GM19438 (cell line): Measurements from ENCODE around the gene MINDY4.

Experiments used
- ATAC-seq: cut with Tn5 transposase; IDR thresholded peaks from one replicate; pipeline ENCODE4 v1.9.1; 2021; ENCODE audit warnings: low read depth; ENCODE audit not compliant: unreplicated experiment

The MINDY4 gene

DNA sequence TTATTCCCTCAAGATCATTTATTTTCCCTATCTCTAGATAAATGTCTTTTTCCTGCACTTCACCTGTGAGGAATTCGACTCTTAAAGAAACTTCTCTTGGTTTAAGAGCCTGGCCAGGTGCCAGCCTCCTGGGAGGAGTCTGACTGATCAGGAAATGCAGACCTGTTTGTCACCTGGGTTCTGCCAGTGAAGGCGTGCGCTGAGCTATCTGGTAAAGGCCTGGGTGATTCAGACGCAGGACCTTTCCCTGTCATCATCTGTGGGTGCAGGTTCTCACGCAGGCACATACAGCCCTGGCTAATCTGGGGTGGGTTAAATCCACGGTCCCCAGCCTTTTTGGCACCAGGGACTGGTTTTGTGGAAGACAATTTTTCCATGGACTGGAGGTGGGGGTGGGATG lies 75.2 kb downstream of the MINDY4 start:
- no peak for ATAC-seq

DNA sequence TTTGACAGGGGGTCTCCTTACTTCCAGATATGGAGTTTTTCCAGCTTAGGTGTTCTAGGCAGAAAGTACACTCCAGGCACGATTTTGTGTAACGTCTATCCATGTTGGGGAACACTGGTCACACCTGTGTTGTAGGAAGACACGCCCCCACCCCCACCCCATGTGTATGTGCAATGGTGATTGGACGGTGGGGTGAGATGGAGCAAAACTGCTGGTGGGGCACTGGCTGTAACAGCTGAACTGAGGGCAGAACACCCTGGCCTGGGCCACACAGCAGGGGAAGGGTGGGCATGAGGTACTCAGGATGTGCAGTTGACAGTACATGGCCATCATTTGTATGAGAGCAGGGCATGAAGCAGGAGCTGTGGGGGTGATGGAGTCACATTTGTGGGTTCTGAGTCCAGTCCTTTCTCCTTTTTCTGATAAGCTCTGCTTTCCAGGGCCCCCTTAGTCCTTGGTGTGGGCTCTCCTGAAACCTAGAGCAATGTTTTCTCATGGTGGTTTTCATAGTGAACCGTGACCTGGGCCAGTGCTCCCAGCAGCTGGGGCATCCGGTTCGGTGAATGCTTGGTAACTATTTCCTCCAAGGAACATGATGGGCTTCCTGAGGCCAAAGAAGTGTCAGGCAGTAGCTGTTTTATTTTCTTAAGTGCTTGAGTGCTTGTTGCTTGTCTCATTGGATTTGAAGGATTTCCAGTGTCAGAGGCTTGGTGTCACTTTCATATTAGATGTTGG lies 77.1 kb downstream of the MINDY4 start:
- peak; percentile 76 for ATAC-seq

DNA sequence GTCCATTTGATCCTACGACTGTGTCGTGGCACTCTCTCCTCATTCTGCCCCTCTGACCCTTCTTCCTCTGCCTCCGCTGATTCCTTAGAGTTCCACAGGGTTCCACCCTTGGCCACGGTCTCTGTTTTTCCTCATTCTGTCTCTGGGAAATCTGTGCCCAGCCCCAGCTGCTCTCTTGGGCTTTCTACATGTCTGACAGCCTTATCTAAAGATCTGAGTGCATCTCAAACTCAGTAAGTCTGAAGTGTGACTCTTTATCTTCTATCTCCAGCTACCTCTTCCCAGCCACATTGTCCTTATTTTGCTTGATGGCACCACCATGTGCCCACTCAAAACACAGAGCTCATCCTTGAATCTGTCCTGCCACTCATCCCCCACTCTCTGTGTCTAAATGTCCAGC lies 78.3 kb downstream of the MINDY4 start:
- no peak for ATAC-seq

DNA sequence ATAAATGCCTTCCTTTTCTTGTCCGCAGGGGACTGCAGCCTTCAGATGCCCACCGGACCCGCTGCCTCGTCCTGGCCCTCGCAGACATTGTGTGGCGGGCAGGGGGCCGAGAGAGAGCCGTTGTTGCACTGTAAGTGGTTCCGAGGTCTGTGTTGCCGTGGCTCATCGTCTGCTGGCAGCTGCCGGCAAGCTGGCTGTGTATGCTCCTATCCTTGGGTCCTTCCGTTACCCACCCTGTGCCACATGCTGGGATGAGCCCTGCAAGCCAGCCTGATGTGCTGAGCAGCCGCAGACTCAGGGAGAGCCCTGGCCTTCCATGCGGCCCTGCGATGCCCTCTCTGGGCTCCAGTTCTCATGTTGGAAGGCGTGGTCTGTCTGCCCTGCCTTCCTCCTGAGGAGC lies 79.2 kb downstream of the MINDY4 start:
- no peak for ATAC-seq

DNA sequence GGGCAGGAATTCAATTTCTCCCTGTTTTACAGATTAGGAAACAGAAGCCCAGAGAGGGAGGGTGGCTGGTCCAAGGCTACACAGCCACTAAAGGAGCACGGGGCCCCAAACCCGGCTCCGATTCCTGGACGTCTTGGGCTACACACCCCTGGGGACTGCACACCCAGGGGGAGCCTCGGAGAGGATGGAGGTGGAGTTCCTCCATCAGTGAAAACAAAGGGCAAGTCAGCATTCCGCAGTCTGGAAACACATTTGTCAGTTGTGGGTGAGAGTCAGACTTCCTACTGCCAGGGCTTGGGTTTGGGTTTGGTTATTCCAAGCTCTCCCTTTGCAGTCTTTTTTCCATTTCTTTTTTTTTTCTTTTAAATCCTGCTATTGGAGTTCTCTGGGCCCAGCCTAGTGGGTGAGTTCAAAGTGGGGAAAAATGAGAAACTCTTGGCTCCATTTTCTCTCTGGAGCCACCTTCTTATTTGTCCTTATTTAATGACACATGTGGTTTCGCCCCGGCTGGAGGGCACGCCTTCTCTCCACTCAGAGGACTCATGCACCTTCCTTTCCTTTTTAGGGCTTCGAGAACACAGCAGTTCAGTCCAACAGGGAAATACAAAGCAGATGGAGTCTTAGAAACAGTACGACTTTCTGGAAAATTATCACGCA lies 80.6 kb downstream of the MINDY4 start:
- ATAC-seq = no peak

DNA sequence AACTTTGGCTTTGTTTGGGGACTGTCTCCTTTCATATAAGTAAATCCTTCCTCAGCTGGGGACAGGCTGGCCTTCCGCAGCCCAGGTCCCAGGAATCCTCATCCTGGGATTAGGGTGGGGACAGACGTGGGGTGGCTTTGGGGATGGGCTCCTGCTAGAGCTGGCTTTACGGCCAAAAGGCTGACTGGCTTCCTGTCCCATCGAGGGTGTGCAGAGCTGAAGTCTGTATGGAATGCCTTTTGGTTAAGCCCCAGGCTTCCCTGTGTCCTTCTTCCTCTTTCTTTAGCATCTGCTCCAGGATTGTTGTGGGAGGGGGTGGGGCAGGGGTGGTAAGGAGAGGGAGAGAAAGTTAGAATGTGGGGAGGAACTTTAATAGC lies 81.1 kb downstream of the MINDY4 start:
- ATAC-seq = no peak

DNA sequence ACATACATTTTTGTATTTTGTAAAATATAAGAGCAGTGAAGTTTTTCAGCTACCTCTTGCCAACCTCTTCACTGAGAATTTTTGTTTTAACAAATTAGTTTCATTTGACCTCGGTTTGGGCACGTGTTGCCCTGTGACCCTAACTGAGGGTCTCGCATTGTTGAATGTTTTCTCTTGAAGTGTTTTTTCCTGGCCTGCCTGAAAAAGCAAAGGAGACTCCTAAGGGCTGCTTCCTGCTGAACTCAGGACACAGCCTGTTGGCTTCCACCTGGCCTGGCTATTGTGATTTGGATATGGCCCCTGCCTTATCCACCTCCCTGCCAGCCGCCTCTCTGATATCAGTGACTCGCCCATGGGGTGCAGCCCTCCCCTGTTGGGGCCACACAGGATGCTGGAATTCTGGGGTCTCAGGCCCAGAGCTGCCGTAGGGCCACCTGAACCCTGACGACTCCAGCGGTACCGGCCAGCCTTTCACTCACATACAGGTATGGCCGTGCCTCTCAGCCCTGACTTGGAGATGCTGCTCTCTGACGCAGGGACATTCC lies 81.6 kb downstream of the MINDY4 start:
- ATAC-seq = no peak

DNA sequence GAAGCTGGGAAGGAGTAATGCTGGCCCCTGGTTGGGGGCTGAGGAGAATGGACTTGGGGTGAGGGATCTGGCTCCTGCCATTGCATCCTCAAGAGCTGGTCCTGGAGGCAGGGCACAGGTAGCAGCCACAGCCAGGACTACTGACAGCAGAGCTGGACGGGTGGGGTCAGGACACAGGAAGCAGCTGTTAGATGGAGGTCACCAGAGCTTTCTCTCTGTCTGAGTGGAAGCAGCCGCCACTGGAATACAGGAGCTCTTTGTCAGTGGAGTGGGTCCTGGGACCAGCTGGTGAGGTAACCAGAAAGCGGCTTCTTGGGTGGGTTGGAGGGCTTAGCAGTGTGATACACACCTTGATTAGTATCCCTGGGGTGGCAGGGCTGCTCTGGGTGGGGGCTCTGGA lies 82.4 kb downstream of the MINDY4 start:
- ATAC-seq = no peak

DNA sequence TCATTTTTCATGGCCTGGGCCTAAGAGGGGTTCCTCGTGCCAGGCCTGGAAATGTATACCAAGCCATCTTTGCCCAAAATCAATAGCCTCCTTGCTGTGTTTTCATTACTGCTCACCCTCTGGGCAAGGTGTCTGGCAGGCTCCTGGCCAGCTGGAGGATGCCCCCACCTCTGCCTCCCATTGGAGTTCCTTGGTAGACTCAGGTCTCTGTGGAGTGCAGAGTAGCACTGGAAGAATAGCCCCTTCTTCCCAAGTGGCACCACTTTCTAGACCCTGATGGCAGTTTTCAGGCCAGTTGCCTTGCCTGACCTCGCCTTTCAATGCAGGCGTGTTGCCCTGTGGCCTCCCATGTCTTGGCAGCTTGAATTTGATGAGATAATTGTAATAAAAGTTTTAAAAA lies 84.7 kb downstream of the MINDY4 start:
- no peak for ATAC-seq

DNA sequence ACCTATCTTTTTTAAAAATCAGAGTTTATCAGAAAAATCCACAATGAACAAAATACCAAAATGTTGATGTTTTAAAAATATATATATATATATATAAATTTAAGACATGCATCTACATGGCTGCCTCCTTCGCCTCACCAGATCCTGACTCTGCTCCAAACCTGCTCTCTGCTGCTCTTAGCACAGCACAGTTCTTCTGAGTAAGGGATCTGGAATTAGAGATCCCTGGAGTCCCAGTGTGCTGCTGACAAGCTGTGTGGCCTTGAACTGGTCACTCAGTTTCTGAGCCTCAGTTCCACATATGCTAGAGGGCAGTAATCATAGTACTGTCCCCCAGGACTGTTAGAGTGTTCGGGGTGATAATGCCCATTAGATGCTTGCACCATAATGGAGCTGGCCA lies 87.4 kb downstream of the MINDY4 start:
- ATAC-seq = no peak

DNA sequence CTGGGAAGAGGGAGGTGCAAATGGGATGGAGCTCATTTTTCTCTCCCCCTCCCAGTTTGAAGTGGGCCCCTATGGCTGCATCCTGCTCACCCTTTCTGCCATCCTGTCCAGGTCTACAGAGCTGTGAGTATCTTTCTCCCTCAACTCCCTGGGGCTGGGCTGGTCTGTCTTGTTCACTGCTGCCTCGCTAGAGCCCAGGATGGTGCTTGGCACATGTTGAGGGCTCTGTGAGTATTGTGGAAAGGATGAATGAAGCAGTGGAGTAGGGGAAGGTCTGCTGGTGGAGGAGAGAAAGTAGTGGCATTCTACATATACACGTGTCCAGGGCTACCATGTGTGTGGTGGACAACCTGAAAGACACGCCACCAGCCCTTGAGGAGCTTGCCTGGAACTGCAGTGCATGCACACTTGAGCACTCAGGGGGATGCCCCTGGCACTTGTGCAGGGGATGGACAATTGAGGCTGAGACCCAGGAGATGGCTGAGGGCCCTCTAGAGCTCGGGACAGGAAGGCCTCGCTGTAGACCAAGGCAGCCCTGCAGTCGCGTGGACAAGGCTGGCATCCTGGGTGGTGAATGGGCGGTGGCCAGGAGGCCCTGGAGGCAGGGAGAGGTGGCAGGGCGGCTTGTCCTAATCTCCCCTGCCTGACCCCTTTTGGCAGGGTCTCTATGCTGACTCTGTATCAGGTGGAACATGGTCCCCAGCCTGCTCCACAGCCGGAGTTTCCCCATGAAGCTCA lies 88.2 kb downstream of the MINDY4 start:
- ATAC-seq = no peak

DNA sequence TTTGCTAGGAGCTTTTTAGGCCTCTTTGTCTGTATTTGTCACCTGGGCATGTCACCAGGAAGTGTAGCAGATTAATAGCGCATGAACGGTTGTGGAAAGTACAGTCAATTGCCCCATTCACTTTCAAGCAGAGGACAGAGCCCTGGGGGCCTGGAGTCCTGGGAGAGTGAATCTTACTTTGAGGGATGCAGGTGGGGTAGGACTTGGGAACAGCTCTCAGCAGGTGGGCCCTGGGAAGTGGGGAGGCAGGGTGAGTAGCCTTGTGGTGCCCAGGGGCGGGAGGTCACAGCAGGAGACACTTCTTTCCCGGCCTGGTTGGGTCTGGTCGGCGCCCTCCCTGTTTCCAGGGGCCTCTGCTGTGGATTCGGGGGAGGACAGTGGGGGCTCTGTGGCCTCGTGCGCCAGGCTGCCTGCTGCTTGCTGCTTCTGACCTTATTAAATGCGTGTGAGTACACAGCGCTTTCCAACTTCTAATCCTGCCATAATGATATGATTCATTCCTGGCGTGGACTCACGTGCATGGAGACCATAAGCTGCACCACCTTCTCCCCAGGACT lies 88.8 kb downstream of the MINDY4 start:
- no peak for ATAC-seq

DNA sequence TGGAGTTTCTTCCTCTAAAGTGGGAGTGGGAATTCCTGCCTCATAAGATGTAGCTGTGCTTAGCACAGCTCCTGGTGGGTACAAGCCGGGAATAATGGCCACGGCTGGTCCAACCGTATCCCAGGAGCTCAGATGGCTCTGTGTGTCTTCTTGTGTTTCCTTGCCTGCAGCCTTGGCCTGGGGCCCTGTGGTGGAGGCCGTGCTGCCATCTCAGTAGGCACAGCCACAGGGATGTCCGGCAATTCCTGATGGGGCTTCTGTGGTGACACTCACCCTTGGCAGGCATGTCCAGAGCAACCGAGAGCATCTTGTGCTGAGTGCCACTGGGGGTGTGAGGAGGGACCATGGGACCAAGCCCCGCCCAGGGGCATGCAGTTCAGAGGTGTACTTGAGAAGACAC lies 90.4 kb downstream of the MINDY4 start:
- no peak for ATAC-seq

DNA sequence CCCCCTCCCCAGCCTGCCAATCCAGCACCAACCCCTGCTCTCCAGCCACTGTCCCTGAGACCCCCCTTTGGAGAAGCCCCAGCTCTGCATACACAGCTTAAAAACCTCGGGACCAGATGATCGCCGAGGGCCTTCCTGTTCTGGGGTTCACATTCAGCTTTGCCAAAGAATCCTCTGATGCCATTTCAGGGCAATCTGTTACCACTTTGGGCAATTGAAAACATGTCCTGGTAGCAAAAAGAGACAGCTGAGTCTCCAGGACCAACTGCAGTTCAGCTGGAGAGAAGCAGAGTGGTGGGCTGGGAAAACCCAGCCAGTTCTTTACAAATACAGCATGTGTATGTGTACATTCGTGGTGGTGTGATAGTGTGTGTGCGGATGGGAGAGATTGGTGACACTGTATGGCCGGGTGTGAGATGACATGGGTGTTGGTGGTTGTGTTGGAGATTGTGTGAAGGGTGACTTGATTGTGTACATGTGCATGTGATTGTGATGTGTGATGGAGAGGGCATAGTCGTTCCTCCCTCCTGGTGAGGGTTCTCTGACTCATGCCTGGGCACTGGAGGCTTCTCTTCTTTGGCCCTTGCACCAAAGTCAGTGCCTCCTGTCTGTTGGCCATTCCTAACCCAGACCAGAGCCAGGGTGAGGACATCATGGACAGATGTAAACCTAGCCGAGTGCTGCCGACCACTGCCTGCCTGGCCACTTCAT lies 91.9 kb downstream of the MINDY4 start:
- no peak for ATAC-seq

DNA sequence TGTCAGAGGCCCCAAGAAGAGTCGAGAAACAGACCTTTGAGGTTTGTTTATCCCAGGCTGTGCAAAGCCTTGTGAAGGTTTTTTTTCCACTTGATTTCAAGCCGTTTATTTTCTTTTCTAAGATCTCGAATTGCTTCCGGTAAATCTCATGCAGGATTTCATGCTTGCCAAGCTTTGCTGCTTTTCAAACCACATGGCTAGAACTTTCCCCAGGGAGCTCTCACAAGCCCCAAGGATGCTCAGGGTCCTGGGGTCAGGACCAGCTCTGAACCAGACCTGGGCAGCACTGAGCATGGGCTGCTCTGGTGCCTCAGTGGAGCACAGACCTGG lies 92.5 kb downstream of the MINDY4 start:
- ATAC-seq = no peak

DNA sequence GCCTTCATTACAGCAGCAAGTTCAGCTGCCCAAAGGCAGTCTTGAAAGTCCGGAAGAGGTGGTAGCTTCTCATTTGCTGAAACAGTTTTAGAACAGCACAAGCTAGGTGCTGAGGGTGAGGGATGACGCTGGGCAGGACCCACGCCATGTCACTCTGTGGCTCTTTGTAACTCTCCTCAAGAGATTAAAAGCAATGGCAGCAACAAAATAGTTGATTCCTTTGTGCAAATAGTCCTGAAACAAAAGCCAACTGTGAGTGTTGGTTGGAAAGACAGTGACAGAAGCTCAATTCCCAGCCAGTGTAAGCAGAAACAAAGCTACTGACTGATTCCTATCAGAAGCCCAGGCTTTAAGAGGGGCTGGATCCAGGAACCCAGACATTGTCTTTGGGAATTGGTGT lies 92.9 kb downstream of the MINDY4 start:
- ATAC-seq = no peak

DNA sequence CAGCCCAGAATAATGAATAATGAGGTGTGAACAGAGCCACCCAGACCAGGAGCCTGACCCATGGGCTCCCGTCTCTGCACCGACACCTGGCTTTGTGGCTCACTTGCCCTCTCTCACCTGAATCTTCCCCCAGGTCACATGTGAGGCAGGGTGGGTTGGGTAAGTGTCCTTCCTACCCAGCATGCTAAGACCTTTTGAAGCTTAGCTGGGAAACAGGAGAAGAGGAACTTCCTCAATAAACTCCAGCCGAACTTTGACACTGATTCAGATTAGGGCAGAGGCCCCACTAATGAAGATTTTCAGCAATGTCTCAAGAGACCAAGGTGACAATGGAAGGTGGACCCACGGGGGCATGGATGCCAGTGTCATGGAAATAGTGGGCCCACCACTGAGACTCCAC lies 93.9 kb downstream of the MINDY4 start:
- no peak for ATAC-seq

DNA sequence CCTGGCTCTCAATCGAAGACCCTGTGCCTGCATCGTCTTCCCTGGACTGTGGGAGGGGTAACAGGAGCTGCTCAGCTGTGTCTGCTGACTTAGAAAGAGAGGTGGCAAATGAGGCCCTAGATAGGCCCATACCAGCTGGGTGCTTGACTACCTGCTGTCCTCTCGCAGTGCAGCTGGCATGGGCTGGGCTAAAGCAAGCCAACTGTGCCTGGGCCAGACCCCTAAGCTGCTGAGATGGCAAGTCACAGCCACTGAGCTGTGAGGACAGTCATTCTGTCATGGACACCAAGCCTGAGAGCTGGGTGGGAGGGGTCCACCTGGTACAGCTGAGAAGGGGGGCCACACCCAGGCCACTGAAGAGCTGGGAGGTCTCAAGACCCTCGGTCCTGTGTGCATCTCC lies 94.6 kb downstream of the MINDY4 start:
- ATAC-seq = no peak

DNA sequence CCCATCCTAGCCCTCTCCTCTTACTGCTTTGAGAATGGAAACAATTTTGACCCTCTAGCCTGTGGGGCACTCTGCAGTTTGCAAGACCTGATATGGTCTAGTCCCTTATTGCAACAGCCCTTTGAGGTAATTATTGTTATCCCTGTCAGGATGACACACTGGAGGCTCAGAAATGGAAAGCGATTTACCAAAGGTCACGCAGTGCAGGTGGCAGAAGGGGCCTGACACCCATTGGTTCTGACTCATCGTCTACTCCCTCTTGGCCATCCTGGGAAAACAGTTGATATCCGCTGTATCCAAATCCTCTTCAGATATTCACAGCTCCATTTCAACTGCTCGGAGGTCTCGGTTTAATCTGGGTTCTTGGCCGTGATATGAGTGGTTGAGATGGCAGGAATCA lies 95.7 kb downstream of the MINDY4 start:
- no peak for ATAC-seq

DNA sequence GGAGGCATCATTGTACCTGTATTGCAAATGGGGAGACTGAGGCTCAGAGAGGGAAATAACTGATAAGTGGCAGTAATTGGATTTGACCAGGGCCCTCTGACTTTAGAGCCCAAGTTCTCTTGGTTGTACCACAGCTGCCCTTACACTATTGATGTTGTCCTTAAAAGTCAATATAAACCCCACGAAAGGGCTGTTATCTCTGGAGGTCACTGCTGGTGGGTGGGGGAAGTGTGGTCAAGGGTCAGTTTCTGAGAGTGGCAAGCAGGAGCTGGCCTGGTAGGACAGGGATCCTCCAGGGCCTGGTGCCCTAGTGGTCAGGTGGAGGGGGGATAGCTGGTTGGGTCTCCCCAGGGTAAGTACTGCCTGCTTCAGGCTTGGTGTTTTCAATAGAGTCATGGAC lies 96.3 kb downstream of the MINDY4 start:
- ATAC-seq = no peak
